Heart left ventricle (tissue), 13 donors: ENCODE measurements around the gene PSMD13.

Experiments used
- CTCF ChIP-seq, 12 donors: fragments of 200-600 bp; sonication (generic) in 4 of 12; IDR thresholded peaks; one replicate each; pipeline versions ENCODE4 v1.5.0 to v1.8.0; 2018 to 2022; ENCODE audit warnings: antibody characterized with exemption in 12 of 12, mild to moderate bottlenecking in 5 of 12
- POLR2A ChIP-seq, 2 donors: fragments of 450-650 bp; IDR thresholded peaks; one replicate each; pipeline ENCODE4 v1.6.1; 2017; ENCODE audit warnings: antibody characterized with exemption in 2 of 2, mild to moderate bottlenecking in 2 of 2, moderate library complexity in 2 of 2
- donor health status: ischemic (EF 13 %, LVEDD 7.1; RV severe dilation, severe dysfunction).
- donor health status: DM: no; HTN: yes; CAD: no.
- donor health status: DM: no; HTN: no; CAD: no.
- donor health status: ischemic (EF 25% LVEDD 6.9; RV normal size, moderate dysfunction).
- donor health status: ischemic (EF 25% LVEDD 5.7; RV mildly dilated, moderate dysfunction).
- donor health status: ischemic (EF 35%, LVEDD 5.7; RV mildly dilated, moderate dysfunction).
- donor health status: nonischemic (EF 11% LVEDD 7.7; RV severe dilation, severe dysfunction).
- donor health status: DM: yes; HTN: yes; CAD: no.
- donor health status: PGD.
- donor health status: ischemic (EF 29% LVEDD 5.4; RV normal size, mild dysfunction).
- donor health status: nonischemic (EF 23%, LVEDD 6.1; RV moderate dilation, normal function).

DNA sequence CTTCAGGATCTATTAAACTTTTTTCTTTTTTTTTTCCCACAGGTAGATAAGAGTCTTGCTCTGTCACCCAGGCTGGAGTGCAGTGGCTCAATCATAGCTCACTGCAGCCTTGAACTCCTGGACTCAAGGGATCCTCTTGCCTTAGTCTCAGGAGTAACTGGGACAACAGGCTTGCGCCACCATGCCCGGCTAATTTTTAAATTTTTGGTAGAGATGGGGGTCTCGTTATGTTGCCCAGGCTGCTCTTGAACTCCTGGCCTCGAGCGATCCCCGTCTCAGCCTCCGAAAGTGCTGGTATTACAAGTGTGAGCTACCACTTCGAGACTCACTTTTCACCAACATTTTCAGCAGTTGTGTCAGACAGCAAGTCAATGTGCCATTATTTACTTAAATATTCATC lies 1.6 kb upstream of the PSMD13 start:
- TF ChIP-seq CTCF (IDR thresholded peaks at IDR 0.05), result no peak
- TF ChIP-seq POLR2A (IDR thresholded peaks at IDR 0.05), result no peak
